SK-N-SH (cell line): ENCODE measurements around the gene RCAN1.

Source experiments
- CHD2 ChIP-seq: fragments of 150-350 bp; IDR thresholded peaks from 2 replicates; pipeline ENCODE4 v1.6.1; 2018; ENCODE audit warnings: low read length; ENCODE audit not compliant: partially characterized antibody
- EZH2phosphoT487 ChIP-seq: fragments of 200-600 bp; sonication (generic); IDR thresholded peaks from 2 replicates; pipeline ENCODE4 v1.6.1; 2017; ENCODE audit warnings: low read depth, mixed run types, mild to moderate bottlenecking, antibody characterized with exemption, moderate library complexity, borderline replicate concordance
- GABPA ChIP-seq: IDR thresholded peaks from 2 replicates; pipeline ENCODE4 v1.4.0; 2012; ENCODE audit warnings: low read depth, mild to moderate bottlenecking
- NFIC ChIP-seq: IDR thresholded peaks from 2 replicates; pipeline ENCODE4 v1.4.0; 2012; ENCODE audit warnings: borderline replicate concordance
- PBX3 ChIP-seq: IDR thresholded peaks from 2 replicates; pipeline ENCODE4; 2012
- RAD21 ChIP-seq: IDR thresholded peaks from 2 replicates; pipeline ENCODE4 v1.6.1; 2012; ENCODE audit warnings: mild to moderate bottlenecking, low read length
- TAF1 ChIP-seq: IDR thresholded peaks from 2 replicates; pipeline ENCODE4 v1.6.1; 2012; ENCODE audit warnings: low read depth, mild to moderate bottlenecking, low read length, moderate library complexity, borderline replicate concordance
- TEAD4 ChIP-seq: IDR thresholded peaks from 2 replicates; pipeline ENCODE4 v1.4.0; 2012; ENCODE audit warnings: mild to moderate bottlenecking, borderline replicate concordance; ENCODE audit not compliant: insufficient read depth
- TF ChIP-seq, protein P1 (sequence below): fragments of 200-600 bp; sonication (generic); IDR thresholded peaks from 2 replicates; pipeline ENCODE4 v1.6.1; 2017; ENCODE audit warnings: antibody characterized with exemption, mild to moderate bottlenecking, moderate library complexity
- TF ChIP-seq, protein P2 (sequence below): IDR thresholded peaks from 2 replicates; pipeline ENCODE4 v1.6.1; 2012; ENCODE audit warnings: mild to moderate bottlenecking, low read depth, low read length, moderate library complexity
- TF ChIP-seq, protein P3 (sequence below): fragments of 150-350 bp; IDR thresholded peaks from 2 replicates; pipeline ENCODE4 v1.6.1; 2016; ENCODE audit warnings: mild to moderate bottlenecking, low read depth, low read length

- TF ChIP-seq NFIC, result no peak
- no peak for TF ChIP-seq TEAD4
- TF ChIP-seq TAF1, result no peak
- no peak for TF ChIP-seq RAD21
- TF ChIP-seq, protein P1, sequence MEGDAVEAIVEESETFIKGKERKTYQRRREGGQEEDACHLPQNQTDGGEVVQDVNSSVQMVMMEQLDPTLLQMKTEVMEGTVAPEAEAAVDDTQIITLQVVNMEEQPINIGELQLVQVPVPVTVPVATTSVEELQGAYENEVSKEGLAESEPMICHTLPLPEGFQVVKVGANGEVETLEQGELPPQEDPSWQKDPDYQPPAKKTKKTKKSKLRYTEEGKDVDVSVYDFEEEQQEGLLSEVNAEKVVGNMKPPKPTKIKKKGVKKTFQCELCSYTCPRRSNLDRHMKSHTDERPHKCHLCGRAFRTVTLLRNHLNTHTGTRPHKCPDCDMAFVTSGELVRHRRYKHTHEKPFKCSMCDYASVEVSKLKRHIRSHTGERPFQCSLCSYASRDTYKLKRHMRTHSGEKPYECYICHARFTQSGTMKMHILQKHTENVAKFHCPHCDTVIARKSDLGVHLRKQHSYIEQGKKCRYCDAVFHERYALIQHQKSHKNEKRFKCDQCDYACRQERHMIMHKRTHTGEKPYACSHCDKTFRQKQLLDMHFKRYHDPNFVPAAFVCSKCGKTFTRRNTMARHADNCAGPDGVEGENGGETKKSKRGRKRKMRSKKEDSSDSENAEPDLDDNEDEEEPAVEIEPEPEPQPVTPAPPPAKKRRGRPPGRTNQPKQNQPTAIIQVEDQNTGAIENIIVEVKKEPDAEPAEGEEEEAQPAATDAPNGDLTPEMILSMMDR, result no peak
- TF ChIP-seq, protein P2, sequence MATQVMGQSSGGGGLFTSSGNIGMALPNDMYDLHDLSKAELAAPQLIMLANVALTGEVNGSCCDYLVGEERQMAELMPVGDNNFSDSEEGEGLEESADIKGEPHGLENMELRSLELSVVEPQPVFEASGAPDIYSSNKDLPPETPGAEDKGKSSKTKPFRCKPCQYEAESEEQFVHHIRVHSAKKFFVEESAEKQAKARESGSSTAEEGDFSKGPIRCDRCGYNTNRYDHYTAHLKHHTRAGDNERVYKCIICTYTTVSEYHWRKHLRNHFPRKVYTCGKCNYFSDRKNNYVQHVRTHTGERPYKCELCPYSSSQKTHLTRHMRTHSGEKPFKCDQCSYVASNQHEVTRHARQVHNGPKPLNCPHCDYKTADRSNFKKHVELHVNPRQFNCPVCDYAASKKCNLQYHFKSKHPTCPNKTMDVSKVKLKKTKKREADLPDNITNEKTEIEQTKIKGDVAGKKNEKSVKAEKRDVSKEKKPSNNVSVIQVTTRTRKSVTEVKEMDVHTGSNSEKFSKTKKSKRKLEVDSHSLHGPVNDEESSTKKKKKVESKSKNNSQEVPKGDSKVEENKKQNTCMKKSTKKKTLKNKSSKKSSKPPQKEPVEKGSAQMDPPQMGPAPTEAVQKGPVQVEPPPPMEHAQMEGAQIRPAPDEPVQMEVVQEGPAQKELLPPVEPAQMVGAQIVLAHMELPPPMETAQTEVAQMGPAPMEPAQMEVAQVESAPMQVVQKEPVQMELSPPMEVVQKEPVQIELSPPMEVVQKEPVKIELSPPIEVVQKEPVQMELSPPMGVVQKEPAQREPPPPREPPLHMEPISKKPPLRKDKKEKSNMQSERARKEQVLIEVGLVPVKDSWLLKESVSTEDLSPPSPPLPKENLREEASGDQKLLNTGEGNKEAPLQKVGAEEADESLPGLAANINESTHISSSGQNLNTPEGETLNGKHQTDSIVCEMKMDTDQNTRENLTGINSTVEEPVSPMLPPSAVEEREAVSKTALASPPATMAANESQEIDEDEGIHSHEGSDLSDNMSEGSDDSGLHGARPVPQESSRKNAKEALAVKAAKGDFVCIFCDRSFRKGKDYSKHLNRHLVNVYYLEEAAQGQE, result no peak
- TF ChIP-seq CHD2, result no peak
- TF ChIP-seq, protein P3, sequence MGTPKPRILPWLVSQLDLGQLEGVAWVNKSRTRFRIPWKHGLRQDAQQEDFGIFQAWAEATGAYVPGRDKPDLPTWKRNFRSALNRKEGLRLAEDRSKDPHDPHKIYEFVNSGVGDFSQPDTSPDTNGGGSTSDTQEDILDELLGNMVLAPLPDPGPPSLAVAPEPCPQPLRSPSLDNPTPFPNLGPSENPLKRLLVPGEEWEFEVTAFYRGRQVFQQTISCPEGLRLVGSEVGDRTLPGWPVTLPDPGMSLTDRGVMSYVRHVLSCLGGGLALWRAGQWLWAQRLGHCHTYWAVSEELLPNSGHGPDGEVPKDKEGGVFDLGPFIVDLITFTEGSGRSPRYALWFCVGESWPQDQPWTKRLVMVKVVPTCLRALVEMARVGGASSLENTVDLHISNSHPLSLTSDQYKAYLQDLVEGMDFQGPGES, result no peak
- no peak for TF ChIP-seq EZH2phosphoT487
- no peak for TF ChIP-seq GABPA
- TF ChIP-seq PBX3, result no peak
Observed at GRCh38 chr21:34552360-34553098, 62.4 kb downstream of the RCAN1 start.
